Endothelial cell of umbilical vein (primary cell): ENCODE measurements around the gene VSTM4. TPM values are rescaled to one million over a fixed set of nuclear protein-coding genes. Genes with fewer than 3 reads are reported as not detected.

Experiments used
- BruUV-seq: library from RNA; stranded (reverse); fragments of 400-500 nt; replicated peaks from 2 replicates; lab custom pipeline; 2021; lab: Mats Ljungman, UMichigan
- CTCF ChIA-PET: fragments of 300-600, 350-600 bp; sonication (Branson Sonifier 250); formaldehyde crosslinking; loops from one replicate; lab custom pipeline; 2021; ENCODE audit warnings: antibody characterized with exemption, inconsistent platforms; lab: Charles Lee
- POLR2A ChIA-PET: fragments of 300-600, 350-600 bp; sonication (Branson Sonifier 250); formaldehyde crosslinking; loops from one replicate; lab custom pipeline; 2021; ENCODE audit warnings: antibody characterized with exemption, inconsistent platforms; lab: Charles Lee
- DNase-seq: peaks from one replicate; pipeline ENCODE4 v3.0.0-alpha.2; 2011; ENCODE audit warnings: low read depth, low spot score
- FAIRE-seq: peaks from 2 replicates; lab custom pipeline; 2011; peaks lifted over from hg19 to GRCh38; lab: Jason Lieb, UNC
- H2AFZ ChIP-seq: 2 replicates; pipeline ENCODE4 v1.6.0; 2012; ENCODE audit warnings: low read depth, low read length, control low read depth, inconsistent platforms
- H3K27ac ChIP-seq: 2 replicates; pipeline ENCODE4 v1.5.1; 2011; ENCODE audit warnings: low read depth, mild to moderate bottlenecking, control low read depth, low read length, moderate library complexity; ENCODE audit not compliant: insufficient read depth
- H3K27me3 ChIP-seq, 2 experiments: 2 replicates each; pipeline versions ENCODE4 v1.6.0 to v1.6.1; 2011; ENCODE audit warnings: low read length in 2 of 2, mixed read lengths in 1 of 2; ENCODE audit not compliant: control insufficient read depth in 2 of 2, insufficient read depth in 2 of 2
- H3K36me3 ChIP-seq, 2 experiments: 2 replicates in 1 of 2; 3 replicates in 1 of 2; pipeline ENCODE4 v1.5.1; 2011; ENCODE audit warnings: low read length in 2 of 2, mild to moderate bottlenecking in 1 of 2, moderate library complexity in 1 of 2; ENCODE audit not compliant: control insufficient read depth in 2 of 2, insufficient read depth in 2 of 2; ENCODE audit errors: extremely low read depth in 1 of 2
- H3K4me1 ChIP-seq: 3 replicates; pipeline ENCODE4 v1.5.1; 2011; ENCODE audit warnings: mild to moderate bottlenecking, low read length; ENCODE audit not compliant: control insufficient read depth, insufficient read depth; ENCODE audit errors: extremely low read depth
- H3K4me2 ChIP-seq: 2 replicates; pipeline ENCODE4 v1.6.1; 2011; ENCODE audit warnings: low read length, control low read depth, mixed read lengths; ENCODE audit not compliant: insufficient read depth
- H3K4me3 ChIP-seq, 3 experiments: fragments of 200-600 bp in 1 of 3; sonication (generic), shearing (Covaris generic) in 1 of 3; replicated peaks in 1 of 3; 2 replicates each; pipeline ENCODE4 v1.5.1; 2011 to 2016; ENCODE audit warnings: control low read depth in 3 of 3, low read length in 3 of 3, mild to moderate bottlenecking in 2 of 3, inconsistent platforms in 1 of 3, low read depth in 1 of 3, moderate library complexity in 1 of 3; ENCODE audit not compliant: insufficient read depth in 1 of 3
- H3K79me2 ChIP-seq: 2 replicates; pipeline ENCODE4 v1.6.0; 2012; ENCODE audit warnings: low read length, inconsistent platforms; ENCODE audit not compliant: control insufficient read depth, insufficient read depth
- H3K9ac ChIP-seq: replicated peaks from 2 replicates; pipeline ENCODE3; 2011; ENCODE audit warnings: low read length, control low read depth; ENCODE audit not compliant: insufficient read depth; ENCODE audit errors: extremely low read depth
- H3K9me1 ChIP-seq: replicated peaks from 3 replicates; pipeline ENCODE4 v1.6.0; 2011; ENCODE audit warnings: mild to moderate bottlenecking, low read length; ENCODE audit not compliant: control insufficient read depth, insufficient read depth; ENCODE audit errors: extremely low read depth
- H3K9me3 ChIP-seq: replicated peaks from 2 replicates; pipeline ENCODE4 v1.5.1; 2012; ENCODE audit warnings: low read length, inconsistent platforms; ENCODE audit not compliant: control insufficient read depth, insufficient read depth
- H4K20me1 ChIP-seq: replicated peaks from 2 replicates; pipeline ENCODE3; 2011; ENCODE audit warnings: mild to moderate bottlenecking, low read length; ENCODE audit not compliant: control insufficient read depth, insufficient read depth; ENCODE audit errors: extremely low read depth
- CTCF ChIP-seq, 2 donors: IDR thresholded peaks; 1 replicate in 1 of 2; 2 replicates in 1 of 2; pipeline ENCODE4 v1.5.1; 2011; ENCODE audit warnings: low read length in 2 of 2, mild to moderate bottlenecking in 2 of 2, moderate library complexity in 2 of 2, control low read depth in 1 of 2, inconsistent platforms in 1 of 2, low read depth in 1 of 2; ENCODE audit not compliant: insufficient read depth in 1 of 2; ENCODE audit errors: extremely low read depth in 1 of 2
- EZH2 ChIP-seq: IDR thresholded peaks from 2 replicates; pipeline ENCODE4 v1.6.1; 2012; ENCODE audit warnings: borderline replicate concordance, low read depth, mild to moderate bottlenecking, moderate library complexity, low read length, inconsistent platforms; ENCODE audit not compliant: severe bottlenecking
- FOS ChIP-seq: IDR thresholded peaks from 2 replicates; pipeline ENCODE4 v1.6.1; 2011; ENCODE audit warnings: mild to moderate bottlenecking, low read length, moderate library complexity, borderline replicate concordance; ENCODE audit not compliant: insufficient read depth
- GATA2 ChIP-seq: IDR thresholded peaks from 2 replicates; pipeline ENCODE4 v1.7.0; 2011; ENCODE audit warnings: low read depth, mild to moderate bottlenecking, moderate library complexity, mixed read lengths, low read length; ENCODE audit not compliant: insufficient read length, insufficient read depth
- JUN ChIP-seq: IDR thresholded peaks from 2 replicates; pipeline ENCODE4 v1.6.1; 2011; ENCODE audit warnings: borderline replicate concordance, low read depth; ENCODE audit not compliant: insufficient read length, insufficient read depth
- MAX ChIP-seq: IDR thresholded peaks from 2 replicates; pipeline ENCODE4 v1.6.1; 2011; ENCODE audit not compliant: insufficient read depth, insufficient read length
- MYC ChIP-seq: IDR thresholded peaks from one replicate; pipeline ENCODE4 v1.6.1; 2011; ENCODE audit warnings: mild to moderate bottlenecking, low read depth, low read length
- POLR2A ChIP-seq: IDR thresholded peaks from 2 replicates; pipeline ENCODE4 v1.6.1; 2012; ENCODE audit warnings: low read depth, mild to moderate bottlenecking, control low read depth, low read length
- POLR2AphosphoS5 ChIP-seq: IDR thresholded peaks from 2 replicates; pipeline ENCODE4 v1.6.1; 2012; ENCODE audit warnings: low read depth, mild to moderate bottlenecking, control low read depth, low read length, moderate library complexity; ENCODE audit not compliant: insufficient read depth
- dilution Hi-C: fragments of 300-500 bp; cut with MboI; formaldehyde crosslinking; loops from one replicate; pipeline ENCODE4 v1.15.0; 2019; ENCODE audit warnings: low sequenced_read_pairs; ENCODE audit not compliant: extremely low pct_ligation_motif_present
- intact Hi-C: fragments of 100-400 bp; cut with micrococcal nuclease; formaldehyde crosslinking; loops from one replicate; pipeline ENCODE4 v1.10.0; 2022
- polyA plus RNA-seq, 4 experiments: library from polyadenylated mRNA; depleted of rRNA in 3 of 4; stranded (reverse) in 3 of 4; unstranded in 1 of 4; fragments of >200 nt; gene quantifications; 2 replicates each; pipeline versions ENCODE4 v1.2.1 to v1.2.3, GENCODE V29; 2011 to 2012; ENCODE audit warnings: missing spikeins in 1 of 4
- total RNA-seq: library from RNA; stranded (reverse); gene quantifications from 2 replicates; pipeline ENCODE4 v1.2.3, GENCODE V29; 2021

VSTM4 gene
- total and polyA plus RNA-seq, 2 donors (not counting 3 experiments of a cell fraction or from before 2014, with no cell fraction given) = 0.07 TPM

- Histone ChIP-seq H3K9ac (no peak overlapping the region), H3K27me3 (peaks cover 13 to 23% of the 10 kb centered on the region in 2 experiments), H3K9me3 (no peaks in the 10 kb centered on the region), H3K4me1 (no peaks in the 10 kb centered on the region), H2AFZ (no peak overlapping the region), H3K36me3 (no peaks in the 10 kb centered on the region), H3K9me1 (no peaks in the 10 kb centered on the region), H3K27ac (no peak overlapping the region), H3K4me3 (no peak overlapping the region), H4K20me1 (no peaks in the 10 kb centered on the region), H3K4me2 (no peak overlapping the region), H3K79me2 (no peaks in the 10 kb centered on the region)
- CTCF ChIA-PET = interaction anchor here (1.3 kb wide), 1 partner anchor 294 kb away, joined by 4 read pairs; no protein-coding TSS in a partner anchor
- DNase-seq = no peak
- BruUV-seq = no TSS peak
- FAIRE-seq = no peak
- POLR2A ChIA-PET = no interaction called here
- intact Hi-C loops = no loop called here
- dilution Hi-C loops = no loop called here
- TF ChIP-seq JUN = no peak
- no peak for TF ChIP-seq MAX
- TF ChIP-seq GATA2 = no peak
- TF ChIP-seq MYC = no peak
- TF ChIP-seq FOS = no peak
- no peak for TF ChIP-seq POLR2AphosphoS5
- TF ChIP-seq EZH2 = no peak
- no peak for TF ChIP-seq POLR2A
- TF ChIP-seq CTCF (IDR thresholded peaks at IDR 0.05; ENCODE audit: extremely low read depth in 1 of 2, insufficient read depth in 1 of 2, low read depth in 1 of 2, low read length in 2 of 2) = no peak
These were observed 1.6 kb downstream of the VSTM4 start for GRCh38 chr10:49113741-49114141.
